Activated CD4-positive, alpha-beta T cell treated with anti-CD3 and anti-CD28 coated beads for 36 hours (primary cell): ENCODE results near the gene SMOC1. TPM values are rescaled to one million over a fixed set of nuclear protein-coding genes. Genes with fewer than 3 reads are reported as not detected.

Experiments
- ATAC-seq: fragments of 200-7000 bp; cut with Tn5 transposase; one replicate; pipeline ENCODE4 v1.10.0; 2021; ENCODE audit warnings: mild to moderate bottlenecking, moderate library complexity
- CTCF ChIA-PET: fragments of 350-600 bp; sonication (Branson Sonifier 250); formaldehyde crosslinking; loops from one replicate; lab custom pipeline; 2021; ENCODE audit warnings: antibody characterized with exemption; lab: Charles Lee
- POLR2A ChIA-PET: fragments of 350-600 bp; sonication (Branson Sonifier 250); formaldehyde crosslinking; loops from one replicate; lab custom pipeline; 2021; ENCODE audit warnings: antibody characterized with exemption, inconsistent platforms; lab: Charles Lee
- DNase-seq: peaks from one replicate; pipeline ENCODE4 v3.0.0-alpha.2; 2020
- H3K27ac Mint-ChIP-seq: one replicate; pipeline ENCODE4 v1.8.0; 2021; ENCODE audit warnings: mixed read lengths
- H3K27me3 Mint-ChIP-seq: one replicate; pipeline ENCODE4 v1.8.0; 2021; ENCODE audit warnings: mixed read lengths
- H3K36me3 Mint-ChIP-seq: one replicate; pipeline ENCODE4 v1.8.0; 2021; ENCODE audit warnings: low read depth, mixed read lengths
- H3K4me1 Mint-ChIP-seq: one replicate; pipeline ENCODE4 v1.8.0; 2021; ENCODE audit warnings: mixed read lengths
- H3K4me3 Mint-ChIP-seq: one replicate; pipeline ENCODE4 v1.8.0; 2021; ENCODE audit warnings: mild to moderate bottlenecking, moderate library complexity, mixed read lengths
- H3K9me3 Mint-ChIP-seq: one replicate; pipeline ENCODE4 v1.8.0; 2021; ENCODE audit warnings: low read depth, mixed read lengths
- intact Hi-C, 2 experiments: fragments of 100-400 bp; cut with DNase I in 1 of 2; cut with micrococcal nuclease in 1 of 2; formaldehyde crosslinking; loops; one replicate each; pipeline versions ENCODE4 v1.14.2 to v1.15.1; 2022 to 2024; cut with DNase I, micrococcal nuclease
- total RNA-seq, 2 experiments: library from RNA; stranded (reverse); gene quantifications; one replicate each; pipeline ENCODE4 v1.2.3, GENCODE V29; 2021

SMOC1 gene
- total RNA-seq, 2 experiments from 2014 or later, result not detected

DNA sequence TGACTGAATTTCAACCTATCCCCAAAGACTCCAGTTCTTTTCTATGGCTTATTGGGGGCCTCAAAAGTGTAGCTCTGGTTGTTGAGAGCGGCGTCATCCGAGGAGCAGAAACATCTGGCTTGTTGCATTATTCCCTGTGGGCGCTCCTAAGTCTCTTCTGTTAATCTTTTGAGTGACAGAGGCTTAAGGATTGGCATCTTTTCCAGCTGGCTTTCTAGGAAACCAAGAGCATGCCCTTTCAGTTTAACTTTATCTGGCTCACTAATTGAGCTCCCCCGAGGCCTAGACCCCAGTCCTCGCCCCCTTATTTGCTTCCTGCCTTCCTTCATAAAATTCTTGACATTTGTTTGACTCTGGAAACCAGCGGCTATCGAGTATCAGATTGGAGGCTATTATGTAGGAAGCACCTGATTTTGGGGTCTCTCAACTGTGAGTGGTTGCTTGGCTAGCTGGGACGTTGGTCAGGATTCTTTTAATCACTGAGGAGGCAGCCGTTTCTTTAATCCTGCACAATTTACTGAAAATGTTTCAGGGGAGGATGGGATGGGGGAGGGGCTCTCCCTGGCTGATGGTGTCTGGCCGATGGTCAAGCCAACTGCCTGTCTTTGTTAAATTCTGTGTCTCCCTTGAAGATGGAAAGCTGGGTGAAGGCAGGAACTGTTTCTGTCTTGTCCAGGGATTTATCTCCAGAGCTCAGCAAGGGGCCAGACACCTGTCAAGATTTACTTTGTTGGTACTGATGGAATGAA lies 3.1 kb downstream of the SMOC1 start:
- ATAC-seq, result no peak
- no peak for DNase-seq
- Mint-ChIP-seq H3K36me3 (no peaks in the 10 kb centered on the region), H3K9me3 (no peaks in the 10 kb centered on the region), H3K27ac (no peak overlapping the region), H3K4me1 (no peaks in the 10 kb centered on the region), H3K4me3 (no peak overlapping the region), H3K27me3 (peaks cover 57% of the 10 kb centered on the region)
- intact Hi-C loops, result no loop called here
- POLR2A ChIA-PET, result no interaction called here
- CTCF ChIA-PET, result no interaction called here

DNA sequence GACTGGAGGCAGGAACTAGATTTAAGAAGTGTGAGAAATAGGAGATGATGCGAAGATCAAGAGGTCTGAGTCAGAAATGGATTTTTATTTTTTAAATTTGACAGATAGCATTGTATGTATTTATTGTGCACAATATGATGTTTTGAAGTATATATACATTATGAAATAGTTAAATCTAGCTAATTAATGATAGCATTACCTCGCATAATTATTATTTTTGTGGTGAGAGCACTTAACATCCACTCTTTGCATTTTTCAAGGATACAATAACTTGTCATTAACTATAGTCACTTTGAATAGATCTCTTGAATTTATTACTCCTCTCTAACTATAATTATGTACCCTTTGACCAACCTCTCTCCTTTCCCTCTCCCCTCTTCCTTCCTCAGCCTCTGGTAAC lies 3.7 kb downstream of the SMOC1 start:
- no peak overlapping the region for H3K4me3 Mint-ChIP-seq
- POLR2A ChIA-PET, result no interaction called here
- CTCF ChIA-PET, result no interaction called here
- DNase-seq (no peak), ATAC-seq (no peak)
- H3K9me3 Mint-ChIP-seq, result no peaks in the 10 kb centered on the region
- peaks cover 52% of the 10 kb centered on the region for H3K27me3 Mint-ChIP-seq
- no peak overlapping the region for H3K27ac Mint-ChIP-seq
- intact Hi-C loops, result no loop called here
- H3K4me1 Mint-ChIP-seq, result no peaks in the 10 kb centered on the region
- H3K36me3 Mint-ChIP-seq, result no peaks in the 10 kb centered on the region

DNA sequence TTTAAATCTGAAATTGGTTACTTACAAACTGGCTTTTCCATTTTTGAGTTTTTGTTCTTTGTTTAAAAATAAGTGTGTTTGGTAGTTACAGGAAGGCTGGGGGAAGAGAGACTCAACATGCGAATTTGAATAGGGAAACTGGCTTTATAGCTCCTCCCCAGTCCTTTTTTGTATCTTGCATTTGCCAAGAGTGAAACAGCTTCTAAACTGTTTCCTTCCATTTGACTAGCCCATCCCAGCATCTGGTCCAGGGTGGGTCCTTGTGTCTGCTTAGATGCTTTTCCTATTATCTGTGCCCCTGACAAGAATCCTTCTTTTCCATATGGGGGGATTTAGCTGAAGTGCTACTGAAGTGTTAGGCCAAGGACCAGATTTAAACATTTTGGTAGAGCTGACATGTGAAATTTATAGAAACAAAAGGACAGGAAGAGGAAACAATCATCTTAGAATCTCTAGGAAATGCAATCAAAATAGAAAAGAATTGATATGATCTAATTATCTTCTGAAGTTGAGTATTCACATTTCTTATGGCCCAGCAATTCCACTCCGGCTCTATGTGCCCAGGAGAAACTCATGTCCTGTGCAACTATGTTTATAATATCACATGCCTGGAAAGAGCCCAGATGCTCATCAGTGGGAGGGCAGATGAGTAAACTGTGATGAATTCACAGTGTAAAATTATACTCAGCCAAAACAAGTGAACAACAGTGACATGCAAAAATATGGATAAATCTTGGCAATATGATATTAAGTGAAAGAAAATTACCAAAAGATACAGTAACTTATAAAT lies 7.4 kb downstream of the SMOC1 start:
- H3K27me3 Mint-ChIP-seq, result peaks cover 29% of the 10 kb centered on the region
- no peak overlapping the region for H3K27ac Mint-ChIP-seq
- no peak overlapping the region for H3K4me3 Mint-ChIP-seq
- H3K9me3 Mint-ChIP-seq, result no peaks in the 10 kb centered on the region
- ATAC-seq (no peak), DNase-seq (no peak)
- intact Hi-C loops, result no loop called here
- ChIA-PET POLR2A (no interaction called here), CTCF (interaction anchor here (0.5 to 1.6 kb wide), 5 partner anchors 8 to 189 kb away, joined by 3 to 6 read pairs (median 3); no protein-coding TSS in a partner anchor)
- no peaks in the 10 kb centered on the region for H3K4me1 Mint-ChIP-seq
- H3K36me3 Mint-ChIP-seq, result no peaks in the 10 kb centered on the region

DNA sequence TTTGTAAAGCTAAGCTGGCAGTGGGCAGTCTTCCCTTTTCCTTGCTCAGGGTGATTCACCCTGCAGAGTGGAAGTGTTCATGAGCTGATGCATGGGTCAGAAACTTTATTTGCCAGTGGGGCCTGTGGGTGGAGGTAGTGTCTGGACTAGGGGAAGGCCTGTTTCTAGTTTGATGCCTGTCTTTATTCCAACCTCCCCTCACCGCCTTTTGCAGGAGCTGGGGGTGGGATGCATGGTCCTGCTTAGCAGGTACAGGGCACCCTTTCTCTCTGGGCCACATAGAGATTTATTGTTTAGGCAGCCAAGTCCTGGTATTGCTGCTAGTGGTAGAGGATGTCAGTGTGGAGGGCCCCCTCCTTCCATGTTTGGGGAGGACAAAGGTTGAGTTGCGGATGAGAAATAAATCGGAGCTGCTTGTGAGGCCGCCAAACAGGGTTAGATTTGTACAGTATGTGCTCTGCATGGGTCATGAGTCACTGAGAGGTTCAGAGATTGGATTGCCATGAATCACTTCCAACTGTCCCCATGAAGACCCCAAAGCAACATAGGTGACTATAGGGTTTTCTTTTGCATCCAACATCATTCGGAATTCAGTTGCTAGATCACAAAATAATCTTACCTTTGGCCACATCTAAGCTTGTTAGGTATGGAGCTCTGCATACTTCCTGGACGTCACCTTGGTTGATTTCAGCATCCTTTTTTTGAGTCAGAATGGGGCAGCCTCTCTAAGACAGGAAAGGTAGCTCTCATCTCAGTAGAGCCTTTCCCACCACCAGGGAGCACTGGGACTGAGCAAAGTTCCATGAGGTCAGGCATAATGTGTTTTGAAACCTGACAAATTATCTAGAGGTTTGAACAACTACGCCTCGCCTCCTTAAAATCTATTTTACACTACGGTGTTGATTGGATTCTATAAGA lies 8.8 kb downstream of the SMOC1 start:
- Mint-ChIP-seq H3K4me3 (no peak overlapping the region), H3K9me3 (no peaks in the 10 kb centered on the region), H3K36me3 (no peaks in the 10 kb centered on the region), H3K27ac (no peak overlapping the region), H3K4me1 (no peaks in the 10 kb centered on the region), H3K27me3 (peaks cover 21% of the 10 kb centered on the region)
- intact Hi-C loops, result no loop called here
- ChIA-PET CTCF (interaction anchor here (0.6 to 1.6 kb wide), 5 partner anchors 10 to 148 kb away, joined by 3 to 6 read pairs (median 3); no protein-coding TSS in a partner anchor), POLR2A (no interaction called here)
- ATAC-seq (no peak), DNase-seq (no peak)

DNA sequence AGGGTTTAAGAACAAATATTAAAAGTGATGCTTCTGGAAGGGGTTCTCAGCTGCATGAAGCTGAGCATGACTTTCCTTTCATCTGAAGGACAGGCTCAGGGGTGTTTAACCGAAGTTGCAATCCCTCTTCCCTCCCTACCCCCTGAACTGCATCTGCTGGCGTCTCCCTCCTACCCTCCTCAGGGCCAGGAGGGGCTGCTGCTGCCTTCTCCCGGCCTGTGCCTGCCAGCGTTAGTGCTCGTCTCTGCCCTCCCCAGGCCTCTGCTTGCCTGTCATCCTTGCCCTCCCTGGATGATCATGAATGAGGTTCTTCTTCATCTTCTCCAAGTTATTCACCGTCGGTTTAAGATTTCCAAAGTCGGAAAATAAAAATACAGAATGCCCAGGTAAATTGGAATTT lies 12.2 kb downstream of the SMOC1 start:
- H3K9me3 Mint-ChIP-seq, result no peaks in the 10 kb centered on the region
- no peaks in the 10 kb centered on the region for H3K4me1 Mint-ChIP-seq
- DNase-seq (no peak), ATAC-seq (no peak)
- H3K27me3 Mint-ChIP-seq, result peaks cover 17% of the 10 kb centered on the region
- H3K27ac Mint-ChIP-seq, result no peak overlapping the region
- no peaks in the 10 kb centered on the region for H3K36me3 Mint-ChIP-seq
- H3K4me3 Mint-ChIP-seq, result no peak overlapping the region
- intact Hi-C loops, result no loop called here
- ChIA-PET CTCF (no interaction called here), POLR2A (no interaction called here)

DNA sequence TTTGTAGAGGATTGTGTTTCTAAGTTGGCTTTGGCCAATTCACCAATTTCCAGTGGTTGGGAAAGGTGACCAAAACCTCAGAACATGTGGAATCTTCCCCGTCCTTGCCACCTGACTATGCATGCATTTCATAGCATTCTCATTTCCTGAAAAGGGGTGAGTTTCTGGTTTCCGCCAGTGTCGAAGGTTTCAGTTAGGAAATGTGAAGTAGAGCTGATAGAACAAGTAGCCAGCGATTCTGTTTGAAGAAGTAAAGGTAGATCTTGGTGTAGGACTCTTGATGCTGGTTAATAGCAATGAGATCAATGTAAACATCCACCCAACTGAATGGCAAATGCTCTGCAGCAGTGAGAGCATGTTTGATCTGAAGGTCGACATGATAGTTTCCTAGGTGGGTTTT lies 15.9 kb downstream of the SMOC1 start:
- ATAC-seq (no peak), DNase-seq (no peak)
- Mint-ChIP-seq H3K4me1 (no peaks in the 10 kb centered on the region), H3K27me3 (peaks cover 15% of the 10 kb centered on the region), H3K36me3 (no peaks in the 10 kb centered on the region), H3K27ac (no peak overlapping the region), H3K4me3 (no peak overlapping the region), H3K9me3 (peaks cover 13% of the 10 kb centered on the region)
- CTCF ChIA-PET, result interaction anchor here (0.6 to 0.7 kb wide), 2 partner anchors 440 to 691 kb away, joined by 3 read pairs; no protein-coding TSS in a partner anchor
- POLR2A ChIA-PET, result no interaction called here
- intact Hi-C loops, result no loop called here

DNA sequence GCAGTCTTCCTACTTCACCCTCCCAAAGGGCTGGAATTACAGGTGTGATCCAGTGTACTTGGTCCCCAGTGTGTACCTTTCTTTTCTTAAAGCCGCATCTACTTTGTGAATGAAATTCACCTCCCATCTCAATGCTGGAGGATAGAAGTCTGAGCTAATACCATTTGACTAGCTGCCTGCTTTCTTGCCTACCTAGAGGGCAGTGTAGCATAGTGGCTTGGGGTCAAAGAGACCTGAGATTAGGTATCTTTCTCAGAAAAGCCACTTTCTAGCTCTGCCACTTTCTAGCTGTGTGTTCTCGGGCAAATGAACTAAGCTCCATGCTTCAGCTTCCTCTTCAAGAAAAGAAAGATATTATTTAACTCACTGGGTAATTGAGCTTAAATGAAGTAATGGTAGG lies 16.9 kb downstream of the SMOC1 start:
- intact Hi-C loops, result no loop called here
- ChIA-PET POLR2A (no interaction called here), CTCF (interaction anchor here (1.1 to 1.7 kb wide), 2 partner anchors 132 to 177 kb away, joined by 4 read pairs; no protein-coding TSS in a partner anchor)
- Mint-ChIP-seq H3K36me3 (no peaks in the 10 kb centered on the region), H3K27me3 (peaks cover 15% of the 10 kb centered on the region), H3K27ac (no peak overlapping the region), H3K4me1 (no peaks in the 10 kb centered on the region), H3K9me3 (peaks cover 13% of the 10 kb centered on the region), H3K4me3 (no peak overlapping the region)
- ATAC-seq (no peak), DNase-seq (no peak)

DNA sequence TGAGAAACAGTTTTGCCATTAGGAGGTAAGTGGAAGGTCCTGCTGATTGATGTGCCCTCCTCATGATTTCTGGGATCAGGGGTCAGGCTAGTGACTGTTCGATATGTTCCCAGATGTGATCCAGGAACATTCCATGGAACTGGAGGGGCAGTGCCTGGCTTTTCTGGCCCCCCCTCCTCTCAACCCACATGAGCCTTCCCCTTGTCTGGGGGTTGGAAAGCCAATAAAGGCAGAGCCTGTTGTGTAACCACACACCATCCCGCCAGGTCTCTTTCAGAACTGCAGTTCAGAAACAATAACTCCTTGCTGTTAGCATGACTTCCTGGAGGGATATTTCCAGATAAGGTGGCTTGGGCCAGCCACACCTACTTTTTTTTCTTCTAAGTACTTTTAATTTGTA lies 17.8 kb downstream of the SMOC1 start:
- CTCF ChIA-PET, result interaction anchor here (1.7 kb wide), 1 partner anchor 131 kb away, joined by 4 read pairs; no protein-coding TSS in a partner anchor
- Mint-ChIP-seq H3K27ac (no peak overlapping the region), H3K36me3 (no peaks in the 10 kb centered on the region), H3K9me3 (peaks cover 13% of the 10 kb centered on the region), H3K27me3 (peaks cover 15% of the 10 kb centered on the region), H3K4me3 (no peak overlapping the region), H3K4me1 (no peaks in the 10 kb centered on the region)
- ATAC-seq (no peak), DNase-seq (no peak)
- intact Hi-C loops, result no loop called here
- POLR2A ChIA-PET, result no interaction called here

DNA sequence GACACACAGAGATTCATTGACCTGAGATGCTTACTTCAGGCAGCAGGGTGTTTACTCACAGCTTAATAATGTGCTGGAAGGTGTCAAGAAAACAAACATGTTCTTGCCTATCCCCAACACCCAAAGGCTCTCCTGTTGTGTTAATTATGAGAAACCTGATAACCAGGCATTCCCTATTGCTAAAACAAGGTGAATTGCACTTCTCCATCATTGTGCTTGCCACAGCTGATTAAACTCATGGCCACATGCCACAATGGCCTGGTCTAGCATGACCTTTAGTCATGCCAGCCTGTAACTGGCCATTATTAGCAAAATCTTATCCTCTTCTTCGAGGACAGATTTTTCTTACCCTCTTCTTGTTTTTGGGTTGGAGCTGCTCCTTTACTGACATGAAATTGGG lies 21.4 kb downstream of the SMOC1 start:
- Mint-ChIP-seq H3K4me1 (no peaks in the 10 kb centered on the region), H3K27me3 (peaks cover 2% of the 10 kb centered on the region), H3K36me3 (no peaks in the 10 kb centered on the region), H3K27ac (no peak overlapping the region), H3K9me3 (peaks cover 13% of the 10 kb centered on the region), H3K4me3 (no peak overlapping the region)
- ChIA-PET POLR2A (no interaction called here), CTCF (interaction anchor here (0.8 to 1.3 kb wide), 2 partner anchors 13 to 82 kb away, joined by 3 to 4 read pairs; no protein-coding TSS in a partner anchor)
- ATAC-seq (no peak), DNase-seq (no peak)
- intact Hi-C loops, result no loop called here

DNA sequence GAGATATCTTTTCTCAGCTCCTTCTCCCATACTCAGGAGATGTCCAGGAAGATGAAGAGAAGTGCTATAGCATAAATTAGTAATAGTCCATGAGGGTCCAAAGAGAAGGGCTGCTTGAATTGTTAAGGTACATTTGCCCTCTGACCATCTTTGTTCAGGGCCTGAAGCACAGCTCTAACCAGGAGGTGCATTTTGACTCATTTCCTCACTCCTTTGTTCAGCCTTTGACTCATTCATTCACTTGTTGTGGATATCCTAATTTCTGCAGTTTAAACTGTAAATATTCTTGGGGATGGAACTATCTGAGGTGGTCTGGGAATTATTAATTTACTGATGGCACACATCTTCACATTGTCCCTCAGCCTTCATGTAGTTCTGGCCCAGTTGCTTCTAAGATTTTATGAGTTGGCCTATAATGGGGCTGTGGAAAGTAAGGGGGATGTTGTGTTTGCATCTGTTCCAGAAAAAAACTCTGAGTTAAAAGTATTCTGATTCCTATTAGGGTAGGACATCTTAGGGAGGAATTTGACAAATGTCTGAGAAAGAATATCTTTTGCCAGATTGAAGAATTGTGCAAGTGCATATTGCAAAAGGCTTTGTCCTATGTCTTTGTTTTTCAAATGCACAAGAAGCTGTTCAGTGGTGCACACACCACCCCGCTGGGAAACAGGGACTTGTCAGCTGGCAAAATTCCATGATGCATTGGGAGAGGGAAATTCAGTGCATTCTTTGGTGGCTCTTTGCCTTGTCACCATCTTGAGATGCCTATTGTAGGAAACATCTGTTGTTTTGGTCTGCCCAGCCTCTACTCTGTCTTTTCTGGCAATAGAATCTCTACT lies 22.1 kb downstream of the SMOC1 start:
- intact Hi-C loops, result no loop called here
- CTCF ChIA-PET, result interaction anchor here (0.8 to 1.3 kb wide), 2 partner anchors 14 to 83 kb away, joined by 3 to 4 read pairs; no protein-coding TSS in a partner anchor
- H3K4me1 Mint-ChIP-seq, result no peaks in the 10 kb centered on the region
- no peak overlapping the region for H3K4me3 Mint-ChIP-seq
- no peak for ATAC-seq
- H3K9me3 Mint-ChIP-seq, result peaks cover 13% of the 10 kb centered on the region
- POLR2A ChIA-PET, result no interaction called here
- peaks cover 2% of the 10 kb centered on the region for H3K27me3 Mint-ChIP-seq
- no peak for DNase-seq
- H3K27ac Mint-ChIP-seq, result no peak overlapping the region
- no peaks in the 10 kb centered on the region for H3K36me3 Mint-ChIP-seq
